Measurements from ENCODE around the gene SRPK2.

SRPK2 gene

GRCh38 chr7:105178928-105179541 lies 209.7 kb downstream of the SRPK2 start:
- no peak for DNase-seq

DNA sequence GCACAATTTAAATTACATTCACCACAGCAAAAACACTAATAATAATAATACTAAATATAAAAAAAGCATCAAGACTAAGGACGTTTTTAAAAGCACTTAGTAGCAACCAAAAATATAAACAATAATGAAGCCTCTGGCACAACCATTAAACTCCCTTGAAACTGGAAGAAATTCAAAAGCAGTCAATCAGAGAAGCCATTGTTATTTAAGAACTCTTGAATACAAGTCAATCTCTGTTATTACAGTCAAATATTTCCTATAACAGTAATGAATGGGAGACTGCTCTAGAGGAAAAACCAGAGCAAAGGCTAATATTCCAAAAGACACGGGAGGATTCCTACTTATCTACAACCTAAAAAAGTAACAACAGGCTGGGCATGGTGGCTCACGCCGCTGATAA lies 210.5 kb downstream of the SRPK2 start:
- DNase-seq: no peak

DNA sequence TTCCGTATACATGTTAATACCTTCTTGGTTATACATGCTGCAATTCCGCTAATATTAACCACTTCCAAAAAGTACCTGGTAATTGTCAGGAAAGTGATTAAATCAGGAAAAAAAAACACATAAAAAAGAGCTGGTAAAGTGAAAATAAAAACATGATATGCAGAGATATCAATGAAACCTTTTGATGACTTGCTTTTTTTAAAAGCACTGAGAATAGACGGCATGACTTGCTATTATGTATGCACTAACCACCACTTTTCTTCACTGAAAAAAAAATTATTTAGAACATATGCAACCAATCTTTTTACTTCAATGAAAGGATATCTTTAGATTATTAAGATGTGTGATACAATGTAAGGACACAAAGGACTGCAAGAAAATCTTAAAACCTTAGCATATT lies 211.7 kb downstream of the SRPK2 start:
- DNase-seq: no peak

GRCh38 chr7:105173586-105173985 lies 215.1 kb downstream of the SRPK2 start:
- DNase-seq: no peak

DNA sequence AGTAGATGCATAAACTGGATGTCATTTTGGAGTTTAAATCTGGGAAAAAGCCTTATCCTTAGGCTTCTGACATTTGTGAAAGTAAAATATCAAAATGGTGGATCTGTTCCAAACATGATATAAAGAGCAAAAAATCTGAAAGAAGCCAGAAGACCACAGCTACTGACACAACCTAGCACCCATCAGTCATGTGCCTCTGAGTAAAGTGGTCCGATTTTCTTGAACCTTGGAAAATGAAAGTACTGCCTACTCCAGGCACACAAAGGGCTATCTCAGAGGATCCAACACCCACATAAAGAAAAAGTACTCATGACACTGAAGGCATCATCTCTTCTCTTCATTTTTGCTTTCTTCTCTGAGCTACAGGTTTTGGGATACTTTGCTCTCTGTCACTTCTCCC lies 224.0 kb downstream of the SRPK2 start:
- DNase-seq: no peak

DNA sequence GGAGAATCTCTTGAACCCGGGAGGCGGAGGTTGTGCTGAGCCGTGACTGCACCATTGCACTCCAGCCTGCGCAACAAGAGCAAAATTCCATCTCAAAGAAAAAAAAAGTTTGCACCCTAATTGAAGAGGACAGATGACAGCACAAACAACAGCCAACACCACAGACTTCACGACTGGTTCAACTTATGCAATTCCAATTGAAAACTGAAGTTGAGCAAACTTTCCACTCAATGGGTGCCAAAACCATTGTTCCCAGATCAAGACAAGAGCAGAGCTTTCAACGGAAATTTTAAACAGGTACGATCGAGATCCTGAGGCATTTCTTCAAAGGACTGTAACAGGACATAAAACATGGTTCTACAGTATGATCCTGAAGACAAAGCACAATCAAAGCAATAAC lies 225.0 kb downstream of the SRPK2 start:
- no peak for DNase-seq

DNA sequence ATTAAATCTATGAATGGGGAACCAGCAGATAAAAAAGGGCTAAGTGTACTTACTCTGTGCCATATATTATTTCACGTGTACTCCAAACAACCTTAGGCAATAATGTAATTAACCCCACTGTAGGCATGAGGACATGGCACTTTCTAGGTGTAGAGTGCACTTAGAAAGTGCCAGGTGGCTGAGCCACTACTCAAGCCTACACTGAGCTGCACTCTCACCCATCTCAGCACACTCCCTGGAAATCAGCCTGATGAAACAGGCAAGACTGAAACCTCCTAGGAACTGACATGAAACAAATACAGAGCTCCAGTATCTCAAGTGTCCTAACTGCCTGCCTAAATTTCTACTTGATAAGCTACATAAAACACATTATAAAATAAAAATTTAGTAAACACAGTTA lies 227.4 kb downstream of the SRPK2 start:
- no peak for DNase-seq

- no peak for DNase-seq
Measured at GRCh38 chr7:105157278-105157677, 231.4 kb downstream of the SRPK2 start.

DNA sequence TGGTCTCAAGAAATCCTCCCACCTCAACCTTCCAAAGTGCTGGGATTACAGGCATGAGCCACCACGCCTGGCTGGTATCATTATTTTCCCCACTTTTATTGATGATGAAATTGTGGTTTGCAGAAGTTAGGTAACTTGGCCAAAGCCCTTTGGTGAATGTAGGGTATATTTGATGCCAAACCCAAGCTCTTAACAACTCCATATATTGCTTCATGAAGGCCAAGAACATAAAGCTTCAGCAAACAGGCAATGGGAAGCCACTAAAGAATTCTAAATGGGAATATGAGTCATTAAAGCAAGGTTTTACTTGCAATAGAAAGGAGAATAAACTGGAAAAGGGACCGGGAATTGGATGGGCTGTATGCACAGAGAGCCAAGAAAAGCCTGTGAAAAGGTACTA lies 232.0 kb downstream of the SRPK2 start:
- no peak for DNase-seq

DNA sequence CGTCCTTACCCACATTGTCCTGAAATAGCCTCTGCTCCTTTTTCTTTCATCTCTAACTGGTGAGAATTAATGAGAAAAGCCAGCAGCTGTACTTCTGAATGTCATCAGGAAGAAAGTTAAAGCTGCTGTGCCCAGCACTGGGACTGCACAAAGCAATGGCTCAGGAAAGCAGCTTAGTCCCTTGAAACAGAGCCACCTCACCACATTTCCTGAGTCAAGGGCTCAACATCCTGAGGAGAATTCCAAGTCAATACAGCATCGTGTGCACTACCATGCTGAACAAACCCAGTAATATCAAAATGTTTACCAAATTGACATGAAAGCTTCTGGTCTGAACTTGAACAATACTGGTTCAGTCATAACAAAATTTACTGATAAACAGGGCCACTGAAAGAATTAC lies 234.6 kb downstream of the SRPK2 start:
- no peak for DNase-seq

GRCh38 chr7:105153531-105153930 lies 235.2 kb downstream of the SRPK2 start:
- DNase-seq: peak in 2 of 3 donors; percentile 3 to 4

GRCh38 chr7:105151152-105151551 lies 237.6 kb downstream of the SRPK2 start:
- DNase-seq: no peak

DNA sequence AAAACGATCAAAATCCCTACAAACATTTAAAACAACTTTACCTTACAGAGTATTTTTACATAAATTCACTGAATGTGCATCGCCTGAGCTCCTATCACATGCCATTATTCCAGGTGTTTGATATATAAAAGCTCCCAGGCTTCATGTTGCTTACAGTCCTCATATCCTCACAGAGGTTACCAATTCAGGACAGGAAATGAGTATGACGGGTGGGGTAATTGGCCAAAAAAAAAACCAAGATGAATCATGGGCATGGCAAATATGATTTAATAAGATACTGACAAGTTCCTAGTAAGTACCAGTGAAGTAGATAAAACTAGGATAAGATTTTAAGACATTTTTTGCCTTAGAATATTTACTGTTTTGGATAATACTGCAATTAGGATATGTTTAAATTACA lies 238.9 kb downstream of the SRPK2 start:
- peak; percentile 7 to 44 (median 39) for DNase-seq

DNA sequence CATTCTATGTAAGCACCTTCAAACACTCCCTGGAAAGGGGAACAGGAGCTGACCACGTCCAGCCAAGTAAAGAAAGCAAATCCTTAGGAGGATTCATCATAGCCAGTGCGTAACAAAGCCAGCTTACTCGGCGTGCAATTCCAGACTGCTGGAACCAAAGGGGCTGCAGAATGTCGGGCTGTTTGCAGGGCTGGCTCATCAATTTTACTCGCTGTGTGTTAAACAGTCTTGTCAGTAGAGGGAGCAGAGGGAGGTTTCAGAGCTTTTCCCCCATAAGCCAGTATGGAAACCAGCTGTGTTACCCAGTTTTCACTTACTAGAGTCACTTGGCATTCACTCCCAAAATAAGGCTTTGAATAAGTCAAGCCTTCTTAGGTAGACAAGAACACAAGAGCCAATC lies 247.7 kb downstream of the SRPK2 start:
- no peak for DNase-seq

GRCh38 chr7:105139381-105139780 lies 249.3 kb downstream of the SRPK2 start:
- DNase-seq: no peak

- no peak for DNase-seq
Measured at GRCh38 chr7:105137898-105138297, 250.8 kb downstream of the SRPK2 start.

DNA sequence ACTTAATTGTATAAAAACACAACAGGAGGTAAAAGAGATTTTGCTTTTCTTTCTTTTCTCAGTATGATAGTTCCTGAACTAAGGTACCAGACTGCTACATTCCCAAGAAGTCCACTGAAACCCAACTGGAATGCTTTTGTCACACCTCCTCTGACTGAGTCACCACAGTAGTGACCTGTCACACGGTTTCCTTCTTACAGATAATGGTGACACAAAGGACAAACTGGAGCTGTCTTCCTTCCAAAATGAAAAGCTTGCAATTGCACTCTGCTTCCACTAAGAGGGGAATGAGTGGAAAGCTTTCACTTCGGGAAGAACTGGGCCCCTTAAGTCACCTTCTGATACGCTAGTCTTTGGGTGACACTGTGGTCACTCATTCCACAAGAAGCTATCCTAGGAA lies 252.5 kb downstream of the SRPK2 start:
- DNase-seq: peak; percentile 33 to 52 (median 49)

- DNase-seq: no peak
Measured at GRCh38 chr7:105133986-105134655, 254.6 kb downstream of the SRPK2 start.

GRCh38 chr7:105133358-105133757 lies 255.4 kb downstream of the SRPK2 start:
- DNase-seq: no peak

- no peak for DNase-seq
Measured at GRCh38 chr7:105132835-105133234, 255.9 kb downstream of the SRPK2 start.

- no peak for DNase-seq
Measured at GRCh38 chr7:105132335-105132734, 256.4 kb downstream of the SRPK2 start.

DNA sequence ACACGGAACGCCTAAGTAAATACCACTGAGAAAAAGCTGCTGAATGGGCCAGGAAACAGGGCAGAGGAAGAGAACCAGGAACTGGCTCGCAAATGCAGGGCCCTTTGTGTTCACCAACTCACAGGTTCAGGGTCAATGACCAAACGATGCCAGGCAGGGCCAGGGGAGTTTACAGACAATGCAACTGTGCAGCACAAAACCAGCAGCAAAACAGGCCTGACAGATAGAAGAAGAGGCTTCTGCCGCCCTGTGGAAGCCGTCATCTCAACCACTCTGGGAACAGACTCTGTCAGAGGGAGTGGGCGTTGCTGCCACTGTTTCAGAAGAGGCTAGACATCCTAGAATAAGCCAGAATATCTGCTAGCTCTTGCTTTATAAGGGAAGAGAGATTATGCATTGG lies 256.8 kb downstream of the SRPK2 start:
- DNase-seq: no peak

DNA sequence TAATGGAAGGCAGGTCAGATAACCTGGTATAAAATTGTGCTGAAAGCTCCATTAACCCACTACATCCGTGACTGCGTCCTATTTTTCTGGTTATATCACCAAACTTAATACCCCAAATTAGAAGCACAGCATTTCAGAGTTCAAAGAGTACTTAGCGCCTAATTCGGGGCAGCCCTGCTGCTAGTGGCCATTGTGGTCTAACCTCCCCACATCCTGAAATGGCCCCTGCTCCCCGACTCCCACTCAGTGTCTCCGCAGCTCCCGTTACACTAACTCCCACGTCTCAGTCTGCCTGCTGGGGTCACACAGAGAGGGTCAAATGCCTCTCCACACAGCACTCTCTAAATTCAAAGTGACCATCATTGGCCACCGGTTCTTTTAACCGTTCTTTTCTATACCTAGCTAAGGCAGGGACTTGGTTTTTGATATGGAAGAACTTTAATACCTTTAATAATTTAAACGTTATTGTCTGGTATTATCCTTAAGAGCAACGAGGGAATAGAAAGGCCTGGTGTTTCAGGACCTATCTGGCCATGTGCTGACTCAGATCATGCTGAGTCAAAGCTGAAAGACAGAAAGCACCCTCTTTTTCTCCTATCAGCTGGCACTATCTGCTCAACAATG lies 257.6 kb downstream of the SRPK2 start:
- no peak for DNase-seq

DNA sequence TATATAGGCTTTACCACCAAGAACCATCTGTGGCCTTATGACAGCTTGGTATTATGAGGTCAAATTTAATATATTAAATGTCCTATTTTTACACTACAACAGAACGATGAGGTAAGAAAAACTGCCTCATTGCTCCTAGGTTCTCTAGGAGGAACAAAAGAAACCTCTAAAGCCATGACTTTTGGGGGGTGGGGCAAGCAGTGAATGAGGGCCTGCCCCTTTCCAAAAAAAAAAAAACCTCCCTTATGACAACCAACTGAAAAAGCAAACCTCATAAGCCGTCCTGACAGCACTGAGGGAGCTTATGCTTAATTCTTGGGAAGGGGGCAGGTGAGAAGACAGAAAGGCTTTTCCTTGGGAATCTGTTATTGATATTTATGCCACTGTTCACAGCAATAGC lies 258.1 kb downstream of the SRPK2 start:
- DNase-seq: no peak

DNA sequence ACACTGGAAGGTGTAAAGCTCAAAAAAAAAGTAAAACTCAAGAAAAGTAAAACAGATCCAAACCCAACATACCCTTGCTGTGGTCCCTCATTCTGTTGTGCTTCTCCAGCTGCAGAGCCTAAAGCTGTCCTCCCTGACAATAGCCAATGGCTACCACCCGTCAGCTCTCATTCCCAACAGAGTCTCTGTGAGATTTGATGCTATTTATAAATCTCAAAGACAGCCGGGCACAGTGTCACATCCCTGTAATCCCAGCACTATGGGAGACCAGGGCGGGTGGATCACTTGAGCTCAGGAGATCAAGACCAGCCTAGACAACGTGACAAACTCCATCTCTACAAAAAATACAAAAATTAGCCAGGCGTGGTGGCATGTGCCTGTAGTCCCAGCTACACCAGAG lies 258.7 kb downstream of the SRPK2 start:
- no peak for DNase-seq

All from suppressor macrophage treated with lipopolysaccharide for 1 hour (primary cell).